ENCODE results near the gene LRRC8B.

GRCh38 chr1:89627596-89627962 lies 103.0 kb downstream of the LRRC8B start:
- TF ChIP-seq CTCF (IDR thresholded peaks at IDR 0.05) (no peak), POLR2A (IDR thresholded peaks at IDR 0.05) (no peak)
